Measurements from ENCODE around the gene HIVEP1. TPM values are rescaled to one million over a fixed set of nuclear protein-coding genes. Genes with fewer than 3 reads are reported as not detected.

The HIVEP1 gene
- total RNA-seq, 6 donors from 2014 or later = 22.9 to 48.5 (median 30.4) TPM

DNA sequence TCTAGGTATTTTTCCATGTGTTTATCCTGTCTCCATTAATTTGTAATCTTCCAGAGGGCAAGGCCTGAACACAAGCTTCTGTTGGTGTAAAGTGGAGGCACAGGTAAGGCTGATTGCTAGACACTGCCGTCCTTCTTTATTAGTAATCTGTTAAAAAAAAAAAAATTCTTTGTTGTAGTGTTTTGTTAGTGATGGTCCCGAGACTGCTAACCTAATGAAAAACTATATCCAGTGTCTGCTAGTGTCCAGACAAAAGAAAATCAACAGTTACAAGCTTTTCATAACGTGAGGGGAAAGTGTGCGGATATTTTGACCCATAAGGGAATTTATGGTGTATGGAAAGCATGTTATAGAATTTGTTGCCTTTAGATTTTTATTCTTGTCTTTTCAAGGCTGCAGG is 4.2 kb upstream of the HIVEP1 start:
- peak overlapping the region in 3 of 4 donors; percentile 55 to 90 (median 85) for H3K4me3 ChIP-seq
- H3K9me3 ChIP-seq = no peaks in the 10 kb centered on the region
- TF ChIP-seq POLR2A (IDR thresholded peaks at IDR 0.05) (no peak), EP300 (IDR thresholded peaks at IDR 0.05) (no peak), CTCF (IDR thresholded peaks at IDR 0.05) (no peak), POLR2AphosphoS5 (IDR thresholded peaks at IDR 0.05) (no peak)
- peak overlapping the region; percentile 92 to 98 (median 96) for H3K27ac ChIP-seq
- H3K36me3 ChIP-seq = no peaks in the 10 kb centered on the region
- 51% methylated on average over 4 of the region's 4 CpGs for WGBS, 2 donors
- DNase-seq (no peak), ATAC-seq (ENCODE audit: low FRiP score in 2 of 2) (no peak)
- peaks cover 14 to 21% (median 16%) of the 10 kb centered on the region in 4 donors for H3K4me1 ChIP-seq
- H3K27me3 ChIP-seq = no peaks in the 10 kb centered on the region

GRCh38 chr6:12008366-12009179 is 3.5 kb upstream of the HIVEP1 start:
- Histone ChIP-seq H3K27ac (peak overlapping the region; percentile 92 to 98 (median 96)), H3K36me3 (no peaks in the 10 kb centered on the region), H3K4me1 (peaks cover 17 to 25% (median 20%) of the 10 kb centered on the region in 4 donors), H3K27me3 (no peaks in the 10 kb centered on the region), H3K9me3 (no peaks in the 10 kb centered on the region), H3K4me3 (peak overlapping the region; percentile 46 to 90 (median 70))
- peak; percentile 90 to 97 for DNase-seq
- 0 to 1% methylated on average over 31 to 34 of the region's 60 CpGs for WGBS, 2 donors
- no peak for TF ChIP-seq CTCF (IDR thresholded peaks at IDR 0.05)
- peak; percentile 65 to 74 for TF ChIP-seq POLR2AphosphoS5 (IDR thresholded peaks at IDR 0.05)
- peak in 2 of 4 donors; percentile 46 to 59 for TF ChIP-seq POLR2A (IDR thresholded peaks at IDR 0.05)
- ATAC-seq (ENCODE audit: low FRiP score in 2 of 2) = peak; percentile 65 to 81

- Histone ChIP-seq H3K27ac (peak overlapping the region; percentile 92 to 98 (median 96)), H3K9me3 (no peaks in the 10 kb centered on the region), H3K4me3 (peak overlapping the region; percentile 54 to 90 (median 70)), H3K27me3 (no peaks in the 10 kb centered on the region), H3K36me3 (no peaks in the 10 kb centered on the region), H3K4me1 (peaks cover 22 to 30% (median 24%) of the 10 kb centered on the region in 4 donors)
- WGBS, 2 donors = 0 to 1% methylated on average over 6 to 11 of the region's 29 CpGs
- TF ChIP-seq EP300 (IDR thresholded peaks at IDR 0.05) (no peak), POLR2A (IDR thresholded peaks at IDR 0.05) (no peak), CTCF (IDR thresholded peaks at IDR 0.05) (no peak), POLR2AphosphoS5 (IDR thresholded peaks at IDR 0.05) (no peak)
- ATAC-seq (ENCODE audit: low FRiP score in 2 of 2) (no peak), DNase-seq (no peak)
Measured at GRCh38 chr6:12009180-12009685, 2.9 kb upstream of the HIVEP1 start.

- no peak for ATAC-seq (ENCODE audit: low FRiP score in 2 of 2)
- 6% methylated on average over 9 of the region's 9 CpGs for WGBS, 2 donors
- no peak for DNase-seq
- peak overlapping the region in 3 of 4 donors; percentile 85 to 92 (median 90) for H3K4me3 ChIP-seq
- peak overlapping the region; percentile 95 to 98 (median 96) for H3K27ac ChIP-seq
- peaks cover 22 to 30% (median 26%) of the 10 kb centered on the region in 4 donors for H3K4me1 ChIP-seq
- no peaks in the 10 kb centered on the region for H3K27me3 ChIP-seq
- H3K36me3 ChIP-seq = no peaks in the 10 kb centered on the region
- TF ChIP-seq POLR2AphosphoS5 (IDR thresholded peaks at IDR 0.05) = no peak
- TF ChIP-seq CTCF (IDR thresholded peaks at IDR 0.05) = no peak
- TF ChIP-seq POLR2A (IDR thresholded peaks at IDR 0.05) = no peak
- TF ChIP-seq EP300 (IDR thresholded peaks at IDR 0.05) = no peak
- H3K9me3 ChIP-seq = no peaks in the 10 kb centered on the region
Measured at GRCh38 chr6:12009876-12010634, 2.1 kb upstream of the HIVEP1 start.

Measured in upper lobe of left lung (tissue), 6 donors.